Keratinocyte (primary cell): ENCODE data around the gene UCHL1.

Experiments used
- CTCF ChIP-seq, 3 experiments: IDR thresholded peaks in 1 of 3; conservative IDR thresholded peaks in 1 of 3; optimal IDR thresholded peaks in 1 of 3; 2 replicates in 2 of 3; 3 replicates in 1 of 3; pipeline versions ENCODE3 to v1.5.1; 2011; ENCODE audit warnings: low read length in 3 of 3, mild to moderate bottlenecking in 3 of 3, moderate library complexity in 2 of 3, control low read depth in 1 of 3, inconsistent platforms in 1 of 3; ENCODE audit not compliant: insufficient read depth in 2 of 3; ENCODE audit errors: extremely low read depth in 1 of 3
- EZH2 ChIP-seq: IDR thresholded peaks from one replicate; pipeline ENCODE4 v1.6.1; 2012; ENCODE audit warnings: inconsistent platforms, mild to moderate bottlenecking, low read length, moderate library complexity

- TF ChIP-seq CTCF (optimal IDR thresholded peaks at IDR 0.05 in 1 of 3, IDR thresholded peaks at IDR 0.05 in 1 of 3, conservative IDR thresholded peaks at IDR 0.05 in 1 of 3; ENCODE audit: extremely low read depth in 1 of 3, insufficient read depth in 2 of 3, low read length in 3 of 3) (no peak), EZH2 (peak; percentile 70)
Observed at GRCh38 chr4:41257257-41257901, 651 bp downstream of the UCHL1 start.
